Gastrocnemius medialis (tissue), 4 donors: ENCODE results near the gene SLC43A3.

Experiments
- POLR2A ChIP-seq, 2 donors: fragments of 450-650 bp; IDR thresholded peaks; one replicate each; pipeline ENCODE4 v1.6.1; 2017; ENCODE audit warnings: antibody characterized with exemption in 2 of 2, mild to moderate bottlenecking in 2 of 2, moderate library complexity in 2 of 2
- TF ChIP-seq, protein P1 (sequence below), 5 experiments: fragments of 450-650 bp in 3 of 5; fragments of 200-600 bp in 2 of 5; sonication (generic) in 2 of 5; IDR thresholded peaks in 4 of 5; conservative IDR thresholded peaks in 1 of 5; 1 replicate in 4 of 5; 2 replicates in 1 of 5; pipeline ENCODE4 v1.5.1; 2016 to 2019; ENCODE audit warnings: antibody characterized with exemption in 5 of 5, mild to moderate bottlenecking in 3 of 5, moderate library complexity in 3 of 5

GRCh38 chr11:57374966-57375365 is 52.0 kb downstream of the SLC43A3 start:
- TF ChIP-seq POLR2A (IDR thresholded peaks at IDR 0.05): no peak
- TF ChIP-seq, protein P1, sequence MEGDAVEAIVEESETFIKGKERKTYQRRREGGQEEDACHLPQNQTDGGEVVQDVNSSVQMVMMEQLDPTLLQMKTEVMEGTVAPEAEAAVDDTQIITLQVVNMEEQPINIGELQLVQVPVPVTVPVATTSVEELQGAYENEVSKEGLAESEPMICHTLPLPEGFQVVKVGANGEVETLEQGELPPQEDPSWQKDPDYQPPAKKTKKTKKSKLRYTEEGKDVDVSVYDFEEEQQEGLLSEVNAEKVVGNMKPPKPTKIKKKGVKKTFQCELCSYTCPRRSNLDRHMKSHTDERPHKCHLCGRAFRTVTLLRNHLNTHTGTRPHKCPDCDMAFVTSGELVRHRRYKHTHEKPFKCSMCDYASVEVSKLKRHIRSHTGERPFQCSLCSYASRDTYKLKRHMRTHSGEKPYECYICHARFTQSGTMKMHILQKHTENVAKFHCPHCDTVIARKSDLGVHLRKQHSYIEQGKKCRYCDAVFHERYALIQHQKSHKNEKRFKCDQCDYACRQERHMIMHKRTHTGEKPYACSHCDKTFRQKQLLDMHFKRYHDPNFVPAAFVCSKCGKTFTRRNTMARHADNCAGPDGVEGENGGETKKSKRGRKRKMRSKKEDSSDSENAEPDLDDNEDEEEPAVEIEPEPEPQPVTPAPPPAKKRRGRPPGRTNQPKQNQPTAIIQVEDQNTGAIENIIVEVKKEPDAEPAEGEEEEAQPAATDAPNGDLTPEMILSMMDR (IDR thresholded peaks at IDR 0.05 in 4 of 5, conservative IDR thresholded peaks at IDR 0.05 in 1 of 5): no peak
